K562 (cell line): ENCODE measurements around the gene RO60. TPM values are rescaled to one million over a fixed set of nuclear protein-coding genes. Genes with fewer than 3 reads are reported as not detected.
A peak's percentile ranks its signal among the peaks of the same experiment; 100 is the strongest.

Source experiments
- ATAC-seq: fragments of 200-7000 bp; cut with Tn5 transposase; 3 replicates; pipeline ENCODE4 v1.9.1; 2020; ENCODE audit warnings: moderate library complexity
- BruUV-seq: library from RNA; stranded (reverse); fragments of 400-500 nt; replicated peaks from 2 replicates; lab custom pipeline; 2021; lab: Mats Ljungman, UMichigan
- CTCF ChIA-PET: fragments of 300-600 bp; formaldehyde crosslinking; extraction: SDS; loops from one replicate; lab custom pipeline; 2021; ENCODE audit warnings: low intra/inter-chr PET ratio; lab: Yijun Ruan, JAX
- POLR2A ChIA-PET: fragments of 300-600, 350-650 bp; sonication (Branson Sonifier 250); formaldehyde crosslinking; extraction: SDS; loops from one replicate; lab custom pipeline; 2021; ENCODE audit warnings: antibody characterized with exemption, inconsistent platforms; lab: Yijun Ruan, JAX
- DNase-seq, 4 experiments: peaks; one replicate each; pipeline versions ENCODE4 v3.0.0 to v3.0.0-alpha.2; 2011 to 2018; ENCODE audit warnings: low spot score in 3 of 4, mixed read lengths in 3 of 4; ENCODE audit errors: extremely low read depth in 1 of 4
- FAIRE-seq: peaks from 2 replicates; lab custom pipeline; 2011; peaks lifted over from hg19 to GRCh38; lab: Jason Lieb, UNC
- H2AFZ ChIP-seq: 2 replicates; pipeline ENCODE4 v1.6.0; 2011; ENCODE audit warnings: low read depth, low read length, control low read depth, inconsistent platforms
- H3K27ac ChIP-seq: fragments of 200-600 bp; 3 replicates; pipeline ENCODE4 v1.8.0; 2011; ENCODE audit warnings: low read depth, mild to moderate bottlenecking, control low read depth, inconsistent platforms, low read length, moderate library complexity, mixed read lengths; ENCODE audit errors: extremely low read depth
- H3K27me3 ChIP-seq, 2 experiments: fragments of 300-600 bp in 1 of 2; 2 replicates in 1 of 2; 3 replicates in 1 of 2; pipeline versions ENCODE4 v1.6.0 to v1.8.0; 2011; ENCODE audit warnings: inconsistent platforms in 2 of 2, low read length in 2 of 2, mild to moderate bottlenecking in 1 of 2, mixed read lengths in 1 of 2, moderate library complexity in 1 of 2; ENCODE audit not compliant: control insufficient read depth in 2 of 2, insufficient read depth in 2 of 2
- H3K36me3 ChIP-seq: fragments of 300-600 bp; 3 replicates; pipeline ENCODE4 v1.8.0; 2011; ENCODE audit warnings: mild to moderate bottlenecking, low read length, inconsistent platforms; ENCODE audit not compliant: control insufficient read depth, insufficient read depth
- H3K4me1 ChIP-seq, 2 experiments: fragments of 200-600 bp in 1 of 2; replicated peaks in 1 of 2; 2 replicates in 1 of 2; 3 replicates in 1 of 2; pipeline versions ENCODE4 v1.5.1 to v1.8.0; 2011; ENCODE audit warnings: inconsistent platforms in 2 of 2, low read length in 2 of 2, mild to moderate bottlenecking in 1 of 2, mixed read lengths in 1 of 2, moderate library complexity in 1 of 2; ENCODE audit not compliant: control insufficient read depth in 2 of 2, insufficient read depth in 2 of 2
- H3K4me2 ChIP-seq: 2 replicates; pipeline ENCODE4 v1.6.1; 2011; ENCODE audit warnings: low read length, control low read depth, inconsistent platforms, mixed read lengths; ENCODE audit not compliant: insufficient read depth
- H3K4me3 ChIP-seq: fragments of 200-600 bp; sonication (generic), shearing (Covaris generic); 2 replicates; pipeline ENCODE4 v1.5.1; 2016; ENCODE audit warnings: control low read depth, inconsistent platforms
- H3K79me2 ChIP-seq: fragments of 200-600 bp; 3 replicates; pipeline ENCODE4 v1.8.0; 2011; ENCODE audit warnings: low read length, inconsistent platforms; ENCODE audit not compliant: control insufficient read depth, insufficient read depth
- H3K9ac ChIP-seq, 2 experiments: 2 replicates each; pipeline versions ENCODE4 v1.6.0 to v1.6.1; 2011; ENCODE audit warnings: low read depth in 2 of 2, low read length in 2 of 2, control low read depth in 1 of 2, inconsistent platforms in 1 of 2, mild to moderate bottlenecking in 1 of 2, mixed read lengths in 1 of 2; ENCODE audit not compliant: insufficient read depth in 1 of 2
- H3K9me1 ChIP-seq: one replicate; pipeline ENCODE4 v1.6.0; 2011; ENCODE audit warnings: inconsistent platforms, mild to moderate bottlenecking, low read length, moderate library complexity; ENCODE audit not compliant: control insufficient read depth, insufficient read depth
- H3K9me3 ChIP-seq: replicated peaks from 2 replicates; pipeline ENCODE4 v1.5.1; 2011; ENCODE audit warnings: low read depth, low read length, inconsistent platforms; ENCODE audit not compliant: control insufficient read depth, insufficient read depth
- H4K20me1 ChIP-seq: replicated peaks from 2 replicates; pipeline ENCODE4 v1.6.1; 2011; ENCODE audit warnings: low read length, inconsistent platforms, mixed read lengths; ENCODE audit not compliant: control insufficient read depth, insufficient read depth
- CHAMP1 ChIP-seq: fragments of 450-650 bp; IDR thresholded peaks from 2 replicates; pipeline ENCODE4 v1.6.1; 2016; ENCODE audit warnings: mild to moderate bottlenecking
- CXXC5 ChIP-seq: fragments of 250-450 bp; sonication (Bioruptor Pico); IDR thresholded peaks from 2 replicates; pipeline ENCODE4 v1.8.0; 2022; ENCODE audit warnings: inconsistent platforms, mild to moderate bottlenecking, moderate library complexity
- DPF2 ChIP-seq: fragments of 450-650 bp; IDR thresholded peaks from 2 replicates; pipeline ENCODE4 v1.6.1; 2016
- ELF1 ChIP-seq: fragments of 200-800 bp; sonication (Bioruptor generic); IDR thresholded peaks from 2 replicates; pipeline ENCODE4 v1.6.1; 2016; ENCODE audit warnings: missing genetic modification characterization, missing compliant biosample characterization
- HBP1 ChIP-seq: fragments of 450-650 bp; formaldehyde crosslinking; IDR thresholded peaks from 2 replicates; pipeline ENCODE4 v1.4.0; 2022; ENCODE audit warnings: missing genetic modification characterization
- HCFC1 ChIP-seq: IDR thresholded peaks from 2 replicates; pipeline ENCODE4 v1.6.1; 2012; ENCODE audit warnings: low read depth, low read length, improper control_type of control experiment
- HNRNPLL ChIP-seq: fragments of 200-400 bp; formaldehyde crosslinking; IDR thresholded peaks from 2 replicates; pipeline ENCODE4 v1.6.1; 2017; ENCODE audit warnings: low read length, low read depth, mild to moderate bottlenecking; ENCODE audit not compliant: poor library complexity, severe bottlenecking
- MCM7 ChIP-seq, 2 experiments: fragments of 450-650 bp; IDR thresholded peaks; 2 replicates each; pipeline ENCODE4 v1.6.1; 2016 to 2018
- NRF1 ChIP-seq, 2 experiments: fragments of 450-650 bp; IDR thresholded peaks in 1 of 2; conservative IDR thresholded peaks in 1 of 2; 2 replicates each; pipeline ENCODE4 v1.6.1; 2014; ENCODE audit warnings: mild to moderate bottlenecking in 2 of 2
- POLR2A ChIP-seq: fragments of 450-650 bp; conservative IDR thresholded peaks from 2 replicates; pipeline ENCODE4 v1.6.1; 2016
- RBM25 ChIP-seq: fragments of 200-400 bp; formaldehyde crosslinking; IDR thresholded peaks from 2 replicates; pipeline ENCODE4 v1.6.1; 2018; ENCODE audit warnings: low read length, low read depth, moderate library complexity; ENCODE audit not compliant: severe bottlenecking
- SMARCA4 ChIP-seq: fragments of 450-650 bp; IDR thresholded peaks from 2 replicates; pipeline ENCODE4 v1.6.1; 2016
- SRSF3 ChIP-seq: fragments of 200-400 bp; formaldehyde crosslinking; IDR thresholded peaks from 2 replicates; pipeline ENCODE4 v1.6.1; 2016; ENCODE audit warnings: mild to moderate bottlenecking, low read length, moderate library complexity; ENCODE audit not compliant: insufficient read depth
- ZBED1 ChIP-seq: IDR thresholded peaks from 2 replicates; pipeline ENCODE4 v1.6.1; 2014
- ZBTB9 ChIP-seq: fragments of 450-650 bp; formaldehyde crosslinking; IDR thresholded peaks from 2 replicates; pipeline ENCODE4 v1.4.0; 2020; ENCODE audit warnings: mild to moderate bottlenecking, moderate library complexity
- ZNF449 ChIP-seq: fragments of 250-450 bp; sonication (Bioruptor Pico); IDR thresholded peaks from 2 replicates; pipeline ENCODE4 v1.8.0; 2022; ENCODE audit warnings: moderate library complexity, mild to moderate bottlenecking, inconsistent platforms
- WGBS: fragments of 100-300 bp; shearing (Covaris generic); methylation state at CpG from one replicate; pipeline ENCODE4 v1.1.6; 2016; ENCODE audit warnings: low coverage, mixed read lengths; ENCODE audit not compliant: insufficient coverage; ENCODE audit errors: missing lambda C conversion rate; 5-methylcytosine and 5-hydroxymethylcytosine counted together
- in situ Hi-C: fragments of 300-500 bp; cut with MboI; formaldehyde crosslinking; loops from 4 replicates; pipeline ENCODE4 v1.15.0; 2018; ENCODE audit warnings: inconsistent platforms, mixed read lengths
- intact Hi-C: fragments of 100-400 bp; cut with micrococcal nuclease; formaldehyde crosslinking; loops from 2 replicates; pipeline ENCODE4 v1.14.2; 2022
- polyA plus RNA-seq, 8 experiments: library from polyadenylated mRNA; depleted of rRNA in 4 of 8; stranded (reverse) in 5 of 8; unstranded in 3 of 8; fragments of >200 nt; fragmentation: Nextera tagmentation in 2 of 8; fragmentation: Illumina TruSeq in 1 of 8; extraction: Ambion mirVana in 2 of 8; extraction: Trizol in 1 of 8; gene quantifications; 2 replicates each; pipeline versions ENCODE4 v1.2.1 to v1.2.3, GENCODE V29; 2011 to 2014; ENCODE audit warnings: inconsistent platforms in 1 of 8, missing spikeins in 1 of 8
- total RNA-seq, 7 experiments: library from RNA; depleted of rRNA in 6 of 7; stranded (reverse); fragments of >200 nt in 6 of 7; fragmentation: Illumina TruSeq in 2 of 7; extraction: Trizol in 2 of 7; gene quantifications; 2 replicates each; pipeline versions ENCODE4 v1.2.1 to v1.2.3, GENCODE V29; 2011 to 2021; ENCODE audit warnings: low replicate concordance in 1 of 7

Gene RO60
- total and polyA plus RNA-seq, 9 of the 15 experiments (the other 6 are each of a cell fraction or from before 2014, with no cell fraction given) = 24.9 to 187 (median 101) TPM

GRCh38 chr1:193070942-193071341, 11.5 kb downstream of the RO60 start:
- CTCF ChIA-PET = interaction anchor here (1.6 kb wide), 1 partner anchor 52 kb away, joined by 3 read pairs; no protein-coding TSS in a partner anchor
- Histone ChIP-seq H3K9ac (peak overlapping the region; percentile 66 to 80; a peak in 3 of 4 replicates), H3K79me2 (peaks cover 86% of the 10 kb centered on the region), H3K4me1 (peaks cover 15 to 45% of the 10 kb centered on the region in 2 experiments), H3K27me3 (no peaks in the 10 kb centered on the region), H3K36me3 (peaks cover 48% of the 10 kb centered on the region), H3K9me1 (no peaks in the 10 kb centered on the region), H3K4me3 (no peak overlapping the region; the same call in 1 of the 2 replicates), H2AFZ (peak overlapping the region; percentile 66), H3K9me3 (no peaks in the 10 kb centered on the region), H3K27ac (peak overlapping the region; percentile 80), H4K20me1 (0 out of 2 replicates have a peak, but pooled peaks cover 4% of the 10 kb centered on the region), H3K4me2 (peak overlapping the region; percentile 81)
- peak; percentile 44 for FAIRE-seq
- peak; percentile 74 for ATAC-seq
- peak in 2 of 4 experiments; percentile 39 to 72 for DNase-seq
- WGBS = 18% methylated on average over 5 of the region's 5 CpGs
- POLR2A ChIA-PET = interaction anchor here (1.2 to 3.5 kb wide), 4 partner anchors 10 to 15 kb away, joined by 3 to 21 read pairs (median 14); partner anchors contain the start of genes RO60 and UCHL5
- intact Hi-C loops (loop anchor here (2.0 kb wide), 3 partner anchors 14 to 52 kb away; partner anchors contain the start of genes CDC73 and GLRX2), in situ Hi-C loops (no loop called here)
- BruUV-seq = no TSS peak
- TF ChIP-seq HCFC1 (no peak), HBP1 (CRISPR knock-in tag) (0 out of 2 replicates have a peak, but pooled peaks have one; percentile 16), HNRNPLL (no peak), CXXC5 (CRISPR knock-in tag) (0 out of 2 replicates have a peak, but pooled peaks have one; percentile 21), MCM7 (IDR thresholded peaks at IDR 0.05) (no peak), ZBED1 (0 out of 2 replicates have a peak, but pooled peaks have one; percentile 33), SRSF3 (no peak), SMARCA4 (0 out of 2 replicates have a peak, but pooled peaks have one; percentile 18), ZNF449 (CRISPR knock-in tag) (0 out of 2 replicates have a peak, but pooled peaks have one; percentile 26), CHAMP1 (0 out of 2 replicates have a peak, but pooled peaks have one; percentile 32), POLR2A (0 out of 2 replicates have a peak, but pooled peaks have one; percentile 30), NRF1 (conservative IDR thresholded peaks at IDR 0.05 in 1 of 2, IDR thresholded peaks at IDR 0.05 in 1 of 2) (peak in 1 of 2 experiments; percentile 30; a peak in 2 of 4 replicates), DPF2 (0 out of 2 replicates have a peak, but pooled peaks have one; percentile 10), ZBTB9 (CRISPR knock-in tag) (peak; percentile 62; the same call in 1 of the 2 replicates), ELF1 (tag) (0 out of 2 replicates have a peak, but pooled peaks have one; percentile 5), RBM25 (no peak)
